ENCODE data around the gene VPS13D. TPM values are rescaled to one million over a fixed set of nuclear protein-coding genes. Genes with fewer than 3 reads are reported as not detected.
A peak's percentile ranks its signal among the peaks of the same experiment; 100 is the strongest.

VPS13D gene
- total and polyA plus RNA-seq, 10 donors = 10.1 to 108 (median 86.3) TPM

DNA sequence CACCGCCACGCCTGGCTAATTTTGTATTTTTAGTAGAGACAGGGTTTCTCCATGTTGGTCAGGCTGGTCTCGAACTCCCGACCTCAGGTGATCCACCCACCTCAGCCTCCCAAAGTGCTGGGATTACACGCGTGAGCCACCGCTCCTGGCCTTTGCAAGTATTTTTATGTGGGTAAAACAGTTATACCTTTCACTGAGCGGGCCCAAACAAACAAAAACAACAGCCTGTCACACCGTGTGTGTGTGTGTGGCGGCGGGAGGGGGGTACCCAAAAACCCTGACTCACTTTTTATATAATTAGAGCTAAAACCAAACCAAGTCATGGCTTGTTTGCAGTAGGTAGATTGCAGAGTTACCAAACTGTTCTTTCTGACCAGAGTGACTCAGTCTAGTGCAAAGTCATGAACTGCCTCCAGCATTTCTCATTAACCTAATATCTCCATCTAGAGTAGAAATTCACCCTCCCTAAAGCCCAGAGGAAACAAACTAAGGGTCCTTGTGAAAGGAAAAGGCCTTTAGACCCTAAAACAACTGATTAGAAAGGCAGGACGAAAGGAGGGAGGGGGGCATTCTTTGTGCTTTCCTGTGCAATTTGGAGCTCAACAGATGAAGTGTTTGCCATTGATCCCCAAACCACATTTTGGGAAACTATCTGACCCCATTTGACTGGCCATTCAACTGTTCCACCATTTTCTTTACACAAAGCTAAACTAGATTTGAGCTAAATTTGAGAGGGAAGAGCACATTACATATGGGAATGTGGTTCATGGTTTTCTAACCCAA is 207.2 kb downstream of the VPS13D start:
- 86 to 95% (median 90%) methylated on average over 12 of the region's 12 CpGs for WGBS, 5 donors

DNA sequence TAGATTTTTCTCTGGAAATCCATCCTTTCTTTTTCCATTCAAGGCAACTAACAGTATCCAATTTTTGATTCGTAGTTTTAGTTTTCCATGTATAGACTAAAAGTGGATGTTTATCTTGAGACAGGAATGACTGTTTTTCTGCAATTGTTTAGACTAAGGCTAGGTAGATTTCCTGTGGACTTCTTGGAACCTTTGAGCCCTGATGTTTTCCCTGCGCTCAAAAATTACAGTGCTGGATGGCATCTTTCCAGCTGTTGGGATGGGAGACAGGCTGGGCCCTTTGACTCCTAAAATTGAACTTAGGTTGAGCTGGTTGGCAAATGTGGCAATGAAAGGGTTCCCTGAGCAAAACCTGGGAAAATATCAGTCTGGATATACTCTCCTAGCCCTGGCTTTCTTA is 207.8 kb downstream of the VPS13D start:
- TF ChIP-seq, protein P1, sequence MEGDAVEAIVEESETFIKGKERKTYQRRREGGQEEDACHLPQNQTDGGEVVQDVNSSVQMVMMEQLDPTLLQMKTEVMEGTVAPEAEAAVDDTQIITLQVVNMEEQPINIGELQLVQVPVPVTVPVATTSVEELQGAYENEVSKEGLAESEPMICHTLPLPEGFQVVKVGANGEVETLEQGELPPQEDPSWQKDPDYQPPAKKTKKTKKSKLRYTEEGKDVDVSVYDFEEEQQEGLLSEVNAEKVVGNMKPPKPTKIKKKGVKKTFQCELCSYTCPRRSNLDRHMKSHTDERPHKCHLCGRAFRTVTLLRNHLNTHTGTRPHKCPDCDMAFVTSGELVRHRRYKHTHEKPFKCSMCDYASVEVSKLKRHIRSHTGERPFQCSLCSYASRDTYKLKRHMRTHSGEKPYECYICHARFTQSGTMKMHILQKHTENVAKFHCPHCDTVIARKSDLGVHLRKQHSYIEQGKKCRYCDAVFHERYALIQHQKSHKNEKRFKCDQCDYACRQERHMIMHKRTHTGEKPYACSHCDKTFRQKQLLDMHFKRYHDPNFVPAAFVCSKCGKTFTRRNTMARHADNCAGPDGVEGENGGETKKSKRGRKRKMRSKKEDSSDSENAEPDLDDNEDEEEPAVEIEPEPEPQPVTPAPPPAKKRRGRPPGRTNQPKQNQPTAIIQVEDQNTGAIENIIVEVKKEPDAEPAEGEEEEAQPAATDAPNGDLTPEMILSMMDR (IDR thresholded peaks at IDR 0.05 in 8 of 11, conservative IDR thresholded peaks at IDR 0.05 in 3 of 11) = no peak
- TF ChIP-seq POLR2AphosphoS5 (IDR thresholded peaks at IDR 0.05) = no peak
- TF ChIP-seq POLR2A (IDR thresholded peaks at IDR 0.05) = no peak
- WGBS, 5 donors = 92 to 97% (median 94%) methylated on average over 2 of the region's 2 CpGs
- Histone ChIP-seq H3K9me3 (no peaks in the 10 kb centered on the region), H3K27me3 (replicated peaks in 1 of 7) (no peaks in the 10 kb centered on the region), H3K4me1 (peaks cover 42 to 83% (median 56%) of the 10 kb centered on the region in 6 donors), H3K4me3 (no peak overlapping the region), H3K27ac (peak overlapping the region in 3 of 8 donors; percentile 57 to 73 (median 62)), H3K36me3 (peaks cover 0 to 64% (median 3%) of the 10 kb centered on the region in 6 donors)
- DNase-seq = no peak
- intact Hi-C loops (cut with DNase I; ENCODE audit: low total_unique reads) = no loop called here

More for the DNA sequence above, 207.2 kb downstream of the VPS13D start:
- DNase-seq = no peak
- Histone ChIP-seq H3K36me3 (peaks cover 0 to 68% (median 3%) of the 10 kb centered on the region in 6 donors), H3K4me1 (peaks cover 42 to 86% (median 56%) of the 10 kb centered on the region in 6 donors), H3K9me3 (no peaks in the 10 kb centered on the region), H3K27ac (peak overlapping the region in 2 of 8 donors; percentile 50 to 71), H3K27me3 (replicated peaks in 1 of 7) (no peaks in the 10 kb centered on the region), H3K4me3 (no peak overlapping the region)
- intact Hi-C loops (cut with DNase I; ENCODE audit: low total_unique reads) = no loop called here
- TF ChIP-seq, protein P1 (IDR thresholded peaks at IDR 0.05 in 8 of 11, conservative IDR thresholded peaks at IDR 0.05 in 3 of 11) = no peak
- TF ChIP-seq POLR2A (IDR thresholded peaks at IDR 0.05) = no peak
- TF ChIP-seq POLR2AphosphoS5 (IDR thresholded peaks at IDR 0.05) = no peak

DNA sequence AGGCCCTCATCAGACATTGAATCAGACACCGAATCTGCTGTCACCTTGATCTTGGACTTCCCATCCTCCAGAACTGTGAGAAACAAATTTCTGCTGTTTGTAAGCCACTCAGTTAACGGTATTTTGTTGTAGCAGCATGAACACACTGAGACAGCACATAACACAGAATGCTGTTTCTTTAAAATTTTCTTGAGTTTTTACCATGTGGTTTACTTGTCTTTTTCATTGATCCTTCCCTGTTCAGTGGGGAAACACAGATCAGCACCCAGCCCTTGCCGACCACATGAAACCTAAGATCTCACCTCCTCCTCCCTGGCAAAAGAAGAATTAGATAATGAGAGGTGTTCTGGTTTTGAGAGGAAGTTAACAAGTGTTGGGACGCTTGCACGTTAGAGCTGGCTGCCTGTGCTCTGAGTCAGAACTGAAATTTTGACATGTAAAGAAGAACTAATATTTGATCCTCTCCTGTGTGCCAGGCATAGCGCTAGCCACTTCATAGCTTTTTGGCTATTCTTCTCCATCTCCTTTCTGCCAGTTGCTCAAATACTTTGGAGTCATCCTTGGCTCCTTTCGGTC is 208.6 kb downstream of the VPS13D start:
- peak in 1 of 3 donors; percentile 16 for TF ChIP-seq POLR2AphosphoS5 (IDR thresholded peaks at IDR 0.05)
- TF ChIP-seq, protein P1 (IDR thresholded peaks at IDR 0.05 in 8 of 11, conservative IDR thresholded peaks at IDR 0.05 in 3 of 11) = no peak
- TF ChIP-seq POLR2A (IDR thresholded peaks at IDR 0.05) = no peak
- H3K4me1 ChIP-seq = peaks cover 41 to 75% (median 50%) of the 10 kb centered on the region in 6 donors
- H3K4me3 ChIP-seq = no peak overlapping the region
- WGBS, 5 donors = 54 to 70% (median 63%) methylated on average over 7 of the region's 7 CpGs
- no peaks in the 10 kb centered on the region for H3K9me3 ChIP-seq
- H3K27ac ChIP-seq = peak overlapping the region in 6 of 8 donors; percentile 8 to 73 (median 58)
- intact Hi-C loops (cut with DNase I; ENCODE audit: low total_unique reads) = no loop called here
- no peak for DNase-seq
- H3K27me3 ChIP-seq (replicated peaks in 1 of 7) = no peaks in the 10 kb centered on the region
- H3K36me3 ChIP-seq = peaks cover 0 to 64% (median 3%) of the 10 kb centered on the region in 6 donors

DNA sequence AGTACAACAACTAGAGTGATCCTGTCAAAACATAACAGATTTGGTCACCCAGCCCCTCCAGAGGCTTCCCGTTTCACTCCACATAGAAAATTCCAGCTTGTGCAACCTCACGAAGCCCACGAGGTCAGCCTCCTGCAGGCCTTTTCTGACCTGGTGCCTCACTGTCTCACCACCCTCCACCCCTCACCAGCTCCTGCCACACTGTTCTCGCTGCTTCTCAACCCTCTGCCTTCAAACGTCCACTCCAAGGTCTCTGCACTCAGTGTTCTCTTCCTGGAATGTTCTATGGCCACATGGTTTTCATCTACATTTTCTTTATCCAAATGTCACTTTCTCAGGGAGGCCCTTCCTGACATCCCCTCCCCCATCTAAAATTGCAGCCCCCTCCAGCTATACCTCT is 209.2 kb downstream of the VPS13D start:
- H3K4me3 ChIP-seq = no peak overlapping the region
- intact Hi-C loops (cut with DNase I; ENCODE audit: low total_unique reads) = no loop called here
- 66 to 77% (median 71%) methylated on average over 5 of the region's 5 CpGs for WGBS, 5 donors

More for the DNA sequence above, 209.2 kb downstream of the VPS13D start:
- H3K27me3 ChIP-seq (replicated peaks in 1 of 7) = no peaks in the 10 kb centered on the region
- TF ChIP-seq, protein P1 (IDR thresholded peaks at IDR 0.05 in 8 of 11, conservative IDR thresholded peaks at IDR 0.05 in 3 of 11) = no peak
- TF ChIP-seq POLR2AphosphoS5 (IDR thresholded peaks at IDR 0.05) (no peak), POLR2A (IDR thresholded peaks at IDR 0.05) (no peak)
- no peaks in the 10 kb centered on the region for H3K9me3 ChIP-seq
- peak overlapping the region in 6 of 8 donors; percentile 8 to 73 (median 58) for H3K27ac ChIP-seq
- peaks cover 0 to 66% (median 3%) of the 10 kb centered on the region in 6 donors for H3K36me3 ChIP-seq
- no peak for DNase-seq
- peaks cover 34 to 68% (median 44%) of the 10 kb centered on the region in 6 donors for H3K4me1 ChIP-seq
